ENCODE measurements around the gene BCLAF1. TPM values are rescaled to one million over a fixed set of nuclear protein-coding genes. Genes with fewer than 3 reads are reported as not detected.
A peak's percentile ranks its signal among the peaks of the same experiment; 100 is the strongest.

Gene BCLAF1
- total and polyA plus RNA-seq, 9 of the 15 experiments (the other 6 are each of a cell fraction or from before 2014, with no cell fraction given), result 65.4 to 286 (median 165) TPM

DNA sequence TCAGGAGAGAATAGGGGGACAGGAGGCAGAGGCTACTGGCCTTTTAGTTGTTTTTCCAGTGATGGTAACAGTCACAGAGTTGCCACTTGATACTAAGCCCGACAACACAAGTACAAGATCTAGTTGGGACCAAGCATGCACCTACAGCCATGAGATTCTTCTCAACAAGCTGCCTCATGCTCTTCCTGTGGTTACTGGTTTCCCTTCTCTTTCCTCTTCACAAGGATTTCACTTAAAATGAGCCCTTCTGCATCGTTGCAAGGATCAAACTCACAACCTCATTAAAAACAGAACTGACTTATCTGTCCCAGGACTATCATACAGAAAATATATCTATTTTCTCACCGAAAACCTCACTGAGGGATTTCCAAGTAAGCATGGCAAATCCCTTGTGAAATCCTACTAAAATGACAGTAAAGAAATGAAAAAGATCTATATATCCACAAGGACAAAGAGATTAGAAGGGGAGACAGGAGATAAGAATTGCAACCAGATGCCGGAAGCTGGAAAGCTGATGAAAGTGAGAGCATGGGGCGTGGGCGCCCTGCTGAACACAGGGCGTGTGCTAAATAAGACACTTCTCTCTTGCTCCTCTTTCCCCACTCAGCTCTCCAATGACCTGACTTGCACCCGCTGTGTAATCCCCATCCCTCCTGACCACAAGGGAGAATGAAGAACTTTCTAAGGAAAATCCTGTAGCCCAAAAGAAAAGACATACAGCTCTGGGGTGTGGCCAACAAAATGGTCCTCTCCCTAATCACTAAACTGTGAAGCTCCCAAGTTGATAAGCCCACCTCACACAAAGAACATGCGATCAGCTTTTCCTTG lies 53.0 kb downstream of the BCLAF1 start (continued):
- TF ChIP-seq BCOR (IDR thresholded peaks at IDR 0.05) (no peak), ZNF655 (CRISPR knock-in tag; IDR thresholded peaks at IDR 0.05) (no peak), SLC30A9 (CRISPR knock-in tag; IDR thresholded peaks at IDR 0.05) (no peak), NFXL1 (CRISPR knock-in tag; IDR thresholded peaks at IDR 0.05) (no peak), YY1 (IDR thresholded peaks at IDR 0.05; ENCODE audit: borderline replicate concordance in 1 of 3, control insufficient read depth in 1 of 3, extremely low read depth in 1 of 3, insufficient read depth in 3 of 3, insufficient read length in 1 of 3, insufficient replicate concordance in 2 of 3, low read depth in 1 of 3, low read length in 2 of 3) (no peak), SREBF2 (CRISPR knock-in tag; IDR thresholded peaks at IDR 0.05) (no peak), MAZ (CRISPR knock-in tag; conservative IDR thresholded peaks at IDR 0.05 in 1 of 2, IDR thresholded peaks at IDR 0.05 in 1 of 2) (peak in 1 of 2 experiments; percentile 34; a peak in 1 of 4 replicates), NELFE (IDR thresholded peaks at IDR 0.05; ENCODE audit: insufficient read depth, insufficient read length) (no peak), PHB (CRISPR knock-in tag; IDR thresholded peaks at IDR 0.05) (no peak), CAMTA2 (CRISPR knock-in tag; conservative IDR thresholded peaks at IDR 0.05) (no peak), ZBTB49 (CRISPR knock-in tag; IDR thresholded peaks at IDR 0.05; ENCODE audit: borderline replicate concordance) (no peak), ZBTB17 (CRISPR knock-in tag; IDR thresholded peaks at IDR 0.05) (0 out of 2 replicates have a peak, but pooled peaks have one; percentile 45), RERE (CRISPR knock-in tag; IDR thresholded peaks at IDR 0.05; ENCODE audit: borderline replicate concordance) (no peak), FOXP1 (CRISPR knock-in tag; IDR thresholded peaks at IDR 0.05) (0 out of 2 replicates have a peak, but pooled peaks have one; percentile 30)
- TF ChIP-seq, protein P1, sequence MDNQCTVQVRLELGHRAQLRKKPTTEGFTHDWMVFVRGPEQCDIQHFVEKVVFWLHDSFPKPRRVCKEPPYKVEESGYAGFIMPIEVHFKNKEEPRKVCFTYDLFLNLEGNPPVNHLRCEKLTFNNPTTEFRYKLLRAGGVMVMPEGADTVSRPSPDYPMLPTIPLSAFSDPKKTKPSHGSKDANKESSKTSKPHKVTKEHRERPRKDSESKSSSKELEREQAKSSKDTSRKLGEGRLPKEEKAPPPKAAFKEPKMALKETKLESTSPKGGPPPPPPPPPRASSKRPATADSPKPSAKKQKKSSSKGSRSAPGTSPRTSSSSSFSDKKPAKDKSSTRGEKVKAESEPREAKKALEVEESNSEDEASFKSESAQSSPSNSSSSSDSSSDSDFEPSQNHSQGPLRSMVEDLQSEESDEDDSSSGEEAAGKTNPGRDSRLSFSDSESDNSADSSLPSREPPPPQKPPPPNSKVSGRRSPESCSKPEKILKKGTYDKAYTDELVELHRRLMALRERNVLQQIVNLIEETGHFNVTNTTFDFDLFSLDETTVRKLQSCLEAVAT (IDR thresholded peaks at IDR 0.05), result peak in 1 of 2 experiments; percentile 57; a peak in 1 of 4 replicates
